Cortex of kidney (tissue), 1 donor: Measurements from ENCODE around the gene TPCN1.

Source experiments
- DNase-seq: peaks from one replicate; lab custom pipeline; 2025; lab: John Stamatoyannopoulos, UW

Gene TPCN1

DNA sequence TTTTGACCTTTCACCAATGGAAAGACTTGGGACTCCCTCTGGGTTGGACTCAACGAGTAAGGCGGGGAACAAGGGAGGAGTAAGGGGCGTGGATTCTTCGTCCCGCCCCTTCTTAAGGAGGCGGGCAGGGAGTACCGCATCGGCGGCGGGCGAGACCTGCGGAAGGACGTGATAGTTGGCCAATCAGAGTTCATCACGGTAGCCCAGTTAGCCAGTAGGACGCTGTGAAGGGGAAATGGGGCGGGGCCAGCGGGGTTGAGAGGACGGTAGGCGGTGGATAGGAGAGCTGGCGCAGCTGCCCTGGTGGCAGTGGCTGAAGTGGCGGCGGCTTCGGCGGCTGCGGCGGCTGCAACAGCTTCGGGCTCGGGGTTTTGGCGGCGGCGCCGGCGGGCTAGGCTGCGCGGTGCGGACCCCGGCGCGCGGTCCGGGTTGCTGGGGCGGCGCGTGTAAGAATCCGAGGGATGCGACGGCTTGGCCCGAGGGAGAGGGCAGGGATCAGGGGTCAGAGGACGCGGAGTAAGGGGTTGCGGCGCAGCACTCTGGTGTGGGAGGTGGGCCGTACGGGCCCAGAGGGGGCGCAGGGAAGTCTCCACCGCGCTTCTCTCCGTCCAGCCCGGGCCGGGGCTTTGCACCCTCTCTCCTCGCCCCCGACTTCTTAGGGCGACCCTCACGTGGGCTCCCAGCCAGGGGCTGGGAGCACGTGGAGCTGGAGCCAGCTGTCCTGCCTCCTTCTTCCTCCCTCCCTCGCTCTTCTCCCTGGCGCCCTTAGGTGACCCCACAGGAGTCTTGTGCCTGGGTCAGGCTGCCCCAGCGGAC lies at the start of gene TPCN1:
TSS of gene TPCN1 (plus strand) at position 284 of the 816 bp plus-strand sequence. CDS start 5,389 bp downstream, outside the sequence.
- DNase-seq: no peak

DNA sequence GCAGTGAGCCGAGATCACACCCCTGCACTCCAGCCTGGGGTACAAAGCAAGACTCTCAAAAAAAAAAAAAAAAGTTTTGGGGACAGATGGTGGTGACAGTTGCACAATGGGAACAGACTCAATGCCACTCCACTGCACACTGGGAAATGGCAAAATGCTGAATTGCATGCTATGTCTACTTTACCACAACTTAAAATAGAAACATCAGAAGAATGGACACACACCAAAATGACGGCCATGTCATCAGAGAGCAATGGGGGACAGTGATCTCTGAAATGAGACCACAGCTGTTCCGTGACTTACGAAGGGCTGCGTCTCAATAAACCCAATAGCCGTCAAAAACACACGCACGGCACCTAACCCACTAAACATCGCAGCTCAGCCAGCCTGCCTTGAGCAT lies 49.7 kb upstream of the TPCN1 start:
- DNase-seq: no peak

DNA sequence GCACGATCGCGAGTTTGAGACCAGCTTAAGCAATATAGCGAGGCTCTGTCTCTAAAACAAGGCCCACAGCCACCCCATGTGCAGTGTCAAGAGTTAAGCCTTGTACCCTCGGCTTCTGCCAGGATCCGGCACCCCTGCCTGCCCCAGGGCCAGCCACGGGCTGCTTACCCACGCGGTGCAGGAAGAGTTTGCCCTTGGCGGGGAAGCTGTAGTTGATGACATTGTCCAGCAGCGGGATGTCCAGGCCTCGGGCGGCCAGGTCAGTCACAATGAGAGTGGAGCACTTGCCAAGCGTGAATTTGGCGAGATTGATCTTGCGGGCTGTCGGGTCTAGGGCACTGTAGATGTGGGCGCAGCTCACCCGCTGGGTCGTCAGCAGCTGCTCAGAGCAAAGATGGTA lies 49.1 kb upstream of the TPCN1 start:
- DNase-seq: no peak

DNA sequence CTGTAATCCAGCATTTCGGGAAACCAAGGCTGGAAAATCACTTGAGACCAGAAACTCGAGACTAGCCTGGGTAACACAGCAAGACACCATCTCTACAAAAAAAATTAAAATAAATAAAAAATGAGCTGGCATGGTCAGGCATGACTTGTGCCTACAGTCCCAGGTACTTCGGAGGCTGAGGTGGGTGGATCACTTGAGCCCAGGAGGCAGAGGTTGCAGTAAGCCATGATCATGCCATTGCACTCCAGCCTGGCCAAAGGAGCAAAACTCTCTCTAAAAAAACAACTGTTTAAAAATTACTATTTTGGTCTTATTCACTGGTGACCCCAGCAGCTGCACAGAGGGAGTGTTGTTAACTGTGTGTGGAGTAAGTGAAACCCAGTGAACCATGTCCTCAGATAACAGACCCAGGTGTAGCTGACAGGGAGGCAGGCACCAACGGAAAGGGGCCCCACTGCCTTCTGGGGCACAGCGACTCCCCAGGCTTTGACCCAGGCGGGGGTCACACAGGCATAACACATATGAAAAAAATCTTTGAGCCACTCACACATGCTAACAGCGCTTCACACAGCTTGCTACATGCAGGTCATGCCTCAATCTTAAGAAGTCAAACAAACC lies 48.1 kb upstream of the TPCN1 start:
- no peak for DNase-seq

DNA sequence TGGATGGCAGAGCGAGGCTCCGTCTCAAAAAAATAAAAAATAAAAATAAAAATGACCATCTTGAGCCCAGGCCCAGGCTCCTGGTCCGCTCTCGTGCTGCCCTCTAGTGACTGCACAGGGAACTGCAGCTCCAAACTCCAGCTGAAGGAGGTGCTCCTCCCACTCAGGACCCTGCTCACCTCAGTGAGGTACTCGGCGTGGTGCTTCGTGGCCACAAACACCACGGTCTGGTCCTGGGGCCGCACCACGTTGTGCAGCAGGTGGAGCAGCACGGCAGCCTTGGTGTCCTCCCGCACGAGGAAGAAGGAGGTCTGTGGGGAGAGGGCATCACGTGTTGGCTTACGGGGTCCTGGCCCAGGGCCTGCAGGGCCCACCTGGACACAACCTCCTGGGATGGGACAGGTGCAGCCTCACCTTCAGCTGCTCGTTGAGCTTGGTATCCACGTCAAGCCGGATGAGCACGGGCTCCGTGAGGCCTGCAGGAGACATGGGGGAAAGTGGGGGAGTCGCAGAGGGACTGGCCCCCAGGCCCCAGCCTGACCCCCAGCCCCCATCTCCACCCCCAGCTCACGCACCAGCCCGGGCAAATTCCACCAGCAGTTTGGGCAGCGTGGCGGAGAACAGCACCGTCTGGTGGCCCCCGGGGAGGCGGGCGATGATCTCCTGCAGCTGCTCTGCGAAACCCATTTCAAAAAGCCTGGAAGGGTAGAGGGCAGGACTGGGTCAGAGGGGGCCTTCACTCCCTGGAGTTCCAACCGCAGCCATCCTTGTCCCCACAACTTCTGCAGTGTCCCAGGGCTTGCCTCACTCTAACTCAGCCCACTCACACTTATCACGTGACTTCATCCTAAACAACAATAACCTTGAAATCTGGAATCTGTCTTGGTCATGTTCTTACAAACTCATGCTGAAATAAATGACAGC lies 46.5 kb upstream of the TPCN1 start:
- DNase-seq: no peak

DNA sequence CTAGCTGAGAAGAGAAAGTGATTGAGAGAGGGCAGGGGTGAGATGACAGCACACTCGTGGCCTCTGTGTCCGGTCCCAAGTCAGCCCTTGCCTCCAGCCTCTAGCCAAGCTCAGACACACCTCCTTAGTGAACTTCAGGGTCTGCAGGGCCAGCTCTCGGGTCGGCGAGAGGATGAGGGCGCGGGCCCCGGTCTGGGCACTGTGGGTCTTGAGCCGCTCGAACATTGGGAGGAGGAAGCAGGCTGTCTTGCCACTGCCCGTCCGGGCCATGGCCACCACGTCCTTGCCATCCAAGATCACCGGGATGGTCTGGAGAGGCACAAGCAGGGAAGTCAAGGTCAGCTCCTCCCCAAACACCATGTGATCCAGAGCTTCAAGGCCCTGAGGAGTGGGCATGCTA lies 42.2 kb upstream of the TPCN1 start:
- no peak for DNase-seq

DNA sequence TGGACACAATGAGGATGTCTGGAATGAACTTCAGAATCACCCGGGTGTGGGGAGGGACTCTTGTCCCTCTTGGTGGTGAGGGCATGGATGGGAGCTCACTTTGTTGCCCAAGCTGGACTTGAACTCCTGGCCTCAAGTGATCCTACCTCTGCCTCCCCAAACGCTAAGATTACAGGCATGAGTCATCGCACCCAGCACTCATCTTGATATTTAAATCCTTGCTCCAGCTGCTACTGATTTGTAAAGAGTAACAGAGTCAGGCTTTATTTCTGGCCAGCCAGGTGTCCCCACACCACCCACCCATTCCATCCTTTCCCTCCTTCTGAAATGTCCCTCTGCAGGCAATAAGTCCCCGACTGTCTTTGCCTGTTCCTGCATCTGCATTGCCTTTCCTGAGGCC lies 40.9 kb upstream of the TPCN1 start:
- DNase-seq: no peak

DNA sequence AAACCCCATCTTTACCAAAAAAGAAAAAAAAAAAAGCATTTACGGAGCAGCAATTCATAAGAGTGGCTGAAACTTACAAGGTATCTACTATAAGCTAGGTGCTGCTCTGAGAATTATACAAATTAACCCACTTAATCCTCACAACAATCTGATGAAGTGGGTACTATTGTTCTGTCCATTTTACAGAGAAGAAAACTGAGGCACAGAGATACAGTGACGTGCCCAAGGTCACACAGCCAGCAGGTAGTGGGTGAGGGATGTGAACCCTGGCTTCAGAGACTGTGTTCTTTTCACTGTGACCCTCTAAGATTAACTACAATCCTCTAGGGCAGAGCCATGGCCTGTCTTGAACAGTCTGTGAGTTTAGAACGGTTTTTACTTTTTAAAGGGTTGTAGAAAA lies 39.3 kb upstream of the TPCN1 start:
- DNase-seq: no peak

DNA sequence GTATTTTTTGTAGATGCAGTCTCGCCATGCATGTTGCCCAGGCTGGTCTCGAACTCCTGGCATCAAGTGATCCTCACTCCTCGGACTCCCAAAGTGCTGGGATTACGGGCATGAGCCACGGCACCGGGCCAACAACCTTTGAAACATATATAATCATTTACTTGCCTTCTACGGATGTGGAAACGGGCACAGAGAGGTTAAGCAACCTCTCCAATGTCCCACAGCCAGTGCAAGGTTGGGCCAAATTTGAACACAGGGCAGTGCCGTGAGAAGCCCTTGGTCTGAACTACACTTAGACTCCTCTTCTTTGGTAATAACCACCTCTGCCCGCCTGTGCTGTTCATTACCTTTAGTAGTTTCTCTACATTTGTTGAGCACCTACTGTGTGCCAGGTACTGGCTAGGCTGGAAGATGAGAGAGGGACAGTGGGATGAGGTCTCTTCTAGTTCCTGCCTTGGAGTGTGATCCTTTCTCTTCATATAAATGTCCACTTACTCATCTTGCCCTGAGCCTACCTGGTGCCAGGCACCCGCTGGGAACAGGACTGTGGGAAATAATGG lies 38.2 kb upstream of the TPCN1 start:
- no peak for DNase-seq

DNA sequence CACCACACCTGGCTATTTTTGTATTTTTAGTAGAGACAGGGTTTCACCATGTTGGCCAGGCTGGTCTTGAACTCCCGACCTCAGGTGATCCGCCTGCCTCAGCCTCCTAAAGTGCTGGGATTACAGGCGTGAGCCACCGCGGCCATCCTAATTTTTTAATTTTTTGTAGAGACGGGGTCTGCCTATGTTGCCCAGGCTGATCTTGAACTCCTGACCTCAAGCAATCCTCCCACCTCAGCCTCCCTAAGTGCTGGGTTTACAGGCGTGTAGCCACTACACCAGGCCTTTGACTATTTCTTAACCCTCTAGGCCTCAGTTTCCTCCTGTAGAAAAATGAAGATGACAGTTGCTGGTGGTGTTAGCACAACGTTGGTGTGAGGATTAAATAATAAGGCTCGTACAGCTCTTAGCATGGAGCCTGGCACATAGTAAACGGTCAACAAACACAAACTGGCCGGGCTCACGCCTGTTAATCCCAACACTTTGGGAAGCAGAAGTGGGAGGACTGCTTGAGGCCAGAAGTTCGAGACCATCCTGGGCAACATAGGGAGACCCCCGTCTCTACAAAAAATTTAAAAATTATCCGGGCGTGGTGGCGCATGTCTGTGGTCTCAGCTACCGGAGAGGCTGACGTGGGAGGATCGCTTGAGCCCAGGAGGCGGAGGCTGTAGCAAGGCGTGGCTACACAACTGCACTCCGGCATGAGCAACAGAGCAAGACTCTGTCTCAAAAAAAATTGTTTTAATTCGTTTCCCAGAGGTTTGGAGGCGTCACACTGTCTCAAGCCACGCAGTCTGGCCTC lies 37.0 kb upstream of the TPCN1 start:
- DNase-seq: no peak

DNA sequence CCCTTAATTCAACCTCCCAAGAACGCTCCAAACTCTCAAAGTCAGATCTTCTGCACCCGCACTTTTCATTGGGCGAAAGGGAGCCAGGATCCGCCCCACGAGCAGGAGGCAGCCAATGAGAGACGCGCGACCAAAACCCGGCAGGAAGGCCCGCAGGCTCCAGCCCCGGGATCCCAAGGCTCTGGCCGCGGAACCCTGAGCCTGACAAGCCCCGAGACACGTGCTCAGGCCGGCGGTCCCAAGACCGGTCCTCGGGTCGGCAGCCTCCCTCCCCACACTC lies 36.4 kb upstream of the TPCN1 start:
- DNase-seq: no peak

DNA sequence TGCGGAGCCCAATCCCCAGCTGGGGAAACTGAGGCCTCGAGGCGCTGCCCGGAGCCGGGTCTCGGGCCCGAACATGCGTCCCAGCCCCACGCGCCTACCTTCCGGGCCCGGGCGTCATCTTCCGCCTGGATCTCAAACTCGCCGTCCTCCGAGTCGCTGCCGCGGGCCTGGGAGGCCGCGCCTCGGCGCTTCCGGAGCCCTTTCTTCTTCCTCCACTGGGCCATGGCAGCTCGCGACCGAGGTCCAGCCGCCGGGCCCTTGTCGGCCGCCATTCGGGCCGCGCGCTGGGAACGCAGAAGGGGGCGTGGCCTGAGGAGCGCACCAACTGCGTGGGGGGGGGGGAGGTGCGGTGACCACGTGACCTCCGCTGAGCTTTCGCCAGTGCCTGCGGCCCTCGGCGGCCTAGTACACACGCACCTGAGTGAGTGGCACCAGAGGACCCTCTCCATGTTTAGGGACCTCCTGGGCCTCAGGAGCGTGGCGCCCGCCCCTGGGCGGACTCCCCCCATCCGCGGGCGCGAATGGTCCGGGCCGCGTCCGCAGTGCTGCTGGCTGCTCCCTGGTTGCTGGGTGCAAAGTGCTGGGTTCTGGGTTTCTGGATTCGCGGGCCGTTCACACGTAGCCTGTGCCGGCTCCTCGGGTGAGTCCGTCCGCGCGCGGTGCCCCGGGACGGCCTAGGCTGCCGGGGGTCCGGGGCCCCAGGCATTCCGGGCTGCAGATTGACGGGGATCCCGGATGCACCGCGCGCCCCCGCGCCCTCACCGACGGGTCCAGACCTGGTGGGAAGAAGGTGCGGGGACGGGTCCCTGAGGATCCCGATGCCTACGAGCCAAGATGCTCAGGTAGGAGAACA lies 35.9 kb upstream of the TPCN1 start, which contains the start of the genes DDX54 and RITA1:
TSS of gene DDX54 (minus strand) at position 299 of the 853 bp plus-strand sequence. CDS start at position 272, 27 bp downstream.
TSS of gene RITA1 (plus strand) at position 542 of the 853 bp plus-strand sequence. CDS start 1,026 bp downstream, outside the sequence.
- no peak for DNase-seq

DNA sequence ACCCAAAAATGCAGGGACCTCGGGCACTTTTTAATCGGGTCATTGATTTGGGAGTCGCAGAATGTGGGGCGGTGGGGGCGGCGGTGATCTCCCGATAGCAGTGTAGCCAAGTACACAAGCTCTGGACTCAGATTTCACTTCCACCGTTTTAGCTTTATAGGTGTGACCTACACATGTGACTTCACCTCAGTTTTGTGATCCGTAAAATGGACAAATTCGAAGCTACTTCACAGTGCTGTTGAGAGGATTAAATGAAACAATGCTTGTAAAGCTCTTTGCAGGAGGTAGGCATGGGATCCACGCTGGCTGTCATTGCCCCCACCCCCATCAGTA lies 35.3 kb upstream of the TPCN1 start:
- DNase-seq: no peak

DNA sequence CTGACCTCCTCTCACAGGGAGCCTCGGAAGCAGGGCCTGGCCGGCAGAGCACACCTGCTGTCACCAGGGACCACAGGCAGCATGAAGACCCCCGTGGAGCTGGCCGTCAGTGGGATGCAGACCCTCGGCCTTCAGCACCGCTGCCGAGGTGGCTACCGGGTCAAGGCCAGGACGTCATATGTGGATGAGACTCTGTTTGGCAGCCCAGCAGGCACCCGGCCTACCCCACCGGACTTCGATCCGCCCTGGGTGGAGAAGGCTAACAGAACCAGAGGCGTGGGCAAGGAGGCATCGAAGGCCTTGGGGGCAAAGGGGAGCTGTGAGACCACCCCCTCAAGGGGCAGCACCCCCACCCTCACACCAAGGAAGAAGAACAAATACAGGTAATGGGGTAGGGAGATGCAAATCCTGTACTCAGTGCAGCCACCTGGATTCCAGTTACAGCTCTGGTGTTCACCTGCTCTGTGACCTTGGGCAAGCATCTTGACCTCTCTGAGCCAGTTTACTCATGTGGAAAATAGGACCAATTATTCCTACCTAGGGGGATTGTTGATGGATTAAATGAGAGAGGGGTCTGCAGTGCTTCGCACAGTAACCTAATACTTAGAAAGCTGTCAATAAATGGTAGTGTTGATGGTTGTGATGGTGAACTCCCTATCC lies 34.5 kb upstream of the TPCN1 start:
- no peak for DNase-seq

DNA sequence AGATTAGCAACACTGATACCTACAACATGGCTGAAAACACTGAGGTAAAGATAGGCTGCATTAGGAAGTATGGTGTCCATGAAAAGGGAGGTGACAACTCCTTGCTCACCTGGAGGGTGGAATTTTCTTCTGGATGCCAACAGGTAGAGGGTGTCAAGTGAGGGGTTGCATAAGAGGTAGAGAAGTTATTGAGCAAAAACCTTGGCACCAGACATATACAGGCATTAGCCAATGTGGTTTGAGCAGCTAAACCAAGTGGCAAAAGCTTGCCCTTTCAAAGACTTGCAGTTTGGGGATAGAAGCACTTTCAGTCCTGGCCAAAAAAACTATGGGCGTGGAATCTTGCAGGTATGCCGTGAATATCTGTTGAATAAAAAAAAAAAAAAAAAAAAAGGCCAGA lies 31.9 kb upstream of the TPCN1 start:
- no peak for DNase-seq

DNA sequence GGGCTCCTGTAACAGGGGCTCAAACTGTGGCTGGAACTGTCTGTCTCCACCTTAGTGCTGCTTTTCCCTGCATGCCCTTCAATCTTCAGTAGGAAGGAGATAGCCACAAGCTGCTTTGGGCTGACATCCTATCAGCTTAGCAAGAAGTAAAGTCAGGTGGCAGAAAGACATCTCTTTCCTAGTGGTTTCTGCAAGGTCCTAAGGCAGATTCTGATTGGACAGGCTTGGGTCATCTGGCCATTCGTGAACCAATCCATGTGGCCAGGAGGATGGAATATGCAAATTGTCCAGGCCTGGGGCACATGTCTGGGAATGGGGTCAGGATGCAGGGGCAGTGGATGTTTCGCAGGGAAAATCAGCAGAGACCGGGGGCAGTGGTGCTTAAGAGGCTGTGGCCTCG lies 30.5 kb upstream of the TPCN1 start:
- DNase-seq: no peak

DNA sequence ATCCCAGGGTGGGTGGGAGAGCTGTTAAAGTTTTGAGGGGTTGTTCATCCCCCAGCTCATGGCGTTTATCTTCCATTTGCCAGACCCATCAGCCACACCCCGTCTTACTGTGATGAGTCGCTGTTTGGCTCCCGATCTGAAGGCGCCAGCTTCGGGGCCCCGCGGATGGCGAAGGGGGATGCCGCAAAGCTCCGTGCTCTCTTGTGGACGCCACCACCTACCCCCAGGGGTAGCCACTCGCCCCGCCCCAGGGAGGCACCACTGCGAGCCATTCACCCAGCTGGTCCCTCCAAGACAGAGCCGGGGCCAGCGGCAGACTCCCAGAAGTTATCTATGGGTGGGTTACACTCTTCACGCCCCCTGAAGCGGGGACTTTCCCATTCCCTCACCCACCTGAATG lies 30.0 kb upstream of the TPCN1 start:
- DNase-seq: no peak

DNA sequence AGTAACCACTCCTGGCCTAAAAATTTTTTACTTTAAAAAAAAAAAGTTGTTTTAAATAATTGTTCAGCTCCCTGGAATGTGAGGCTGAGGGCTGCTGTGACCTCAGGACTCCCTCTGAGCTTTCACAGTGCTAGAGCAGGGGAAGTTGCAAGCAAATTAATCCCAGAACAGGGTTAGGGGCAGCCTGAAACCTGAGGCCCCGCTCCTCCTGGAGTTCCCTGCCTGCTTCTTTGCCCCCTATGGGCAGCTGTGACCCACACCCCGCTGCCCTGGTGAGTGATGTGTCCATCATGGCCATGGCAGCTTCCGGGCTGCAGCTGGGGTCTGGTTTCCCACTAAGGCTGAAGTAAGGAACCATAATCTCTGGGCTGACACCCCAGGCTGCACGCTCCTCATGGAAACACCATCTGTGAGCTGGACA lies 26.3 kb upstream of the TPCN1 start:
- DNase-seq: no peak

DNA sequence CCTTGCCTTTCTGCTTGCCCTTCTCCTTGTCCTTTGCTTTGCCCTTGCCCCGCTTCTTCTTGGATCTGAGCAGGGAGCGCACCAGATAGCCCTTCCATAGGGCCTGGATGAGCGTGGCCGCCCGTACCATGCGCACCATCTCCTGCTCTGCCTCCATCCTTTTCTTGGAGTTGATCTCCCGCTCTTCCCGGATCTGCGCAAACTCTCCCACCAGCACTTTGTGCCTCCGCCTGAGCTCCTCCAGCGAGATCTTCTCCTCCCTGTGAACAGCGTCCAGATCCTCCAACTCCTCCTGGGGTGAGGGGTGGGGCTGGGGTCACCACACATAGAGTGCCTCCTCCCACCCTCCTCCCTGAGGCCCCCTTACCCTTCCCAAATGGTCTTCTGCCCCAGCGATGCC lies 25.7 kb upstream of the TPCN1 start:
- no peak for DNase-seq

DNA sequence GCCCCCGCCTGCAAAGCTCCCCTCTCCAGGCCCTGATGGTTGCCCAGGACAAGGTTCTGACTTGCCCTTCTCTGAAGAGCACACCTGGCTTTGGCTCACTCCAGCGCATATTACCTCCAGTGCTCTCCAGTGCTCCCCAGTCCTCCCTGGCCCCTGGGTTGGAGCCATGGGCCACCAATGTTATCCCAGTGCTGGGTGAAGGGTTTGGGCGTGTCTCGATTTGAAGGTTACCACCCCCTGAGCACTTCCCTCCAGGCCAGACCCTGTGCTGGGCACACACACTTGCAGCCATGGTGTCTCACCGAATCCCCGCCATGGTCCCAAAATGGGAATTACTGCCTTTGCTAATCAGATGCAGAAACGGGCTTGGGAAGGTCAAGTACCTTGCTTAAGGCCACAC lies 24.7 kb upstream of the TPCN1 start:
- no peak for DNase-seq
